Testis (tissue), 3 donors: ENCODE data around the gene EFHB. TPM values are rescaled to one million over a fixed set of nuclear protein-coding genes. Genes with fewer than 3 reads are reported as not detected.
"Not testable (repeated sequence)": the region's sequence is repeated elsewhere in the genome, so short reads cannot be mapped to it uniquely, and the experiment has no call there.

Experiments
- DNase-seq: peaks from one replicate; pipeline ENCODE4 v3.0.0-alpha.2; 2019
- H3K27ac ChIP-seq, 2 donors: fragments of 200-600 bp; sonication (generic); one replicate each; pipeline ENCODE4 v1.5.1; 2019
- H3K27me3 ChIP-seq: fragments of 200-600 bp; sonication (generic); one replicate; pipeline ENCODE4 v1.5.1; 2019
- H3K36me3 ChIP-seq: fragments of 200-600 bp; sonication (generic); one replicate; pipeline ENCODE4 v1.5.1; 2017; ENCODE audit warnings: low read depth; ENCODE audit errors: missing control alignments
- H3K4me1 ChIP-seq: fragments of 200-600 bp; sonication (generic); one replicate; pipeline ENCODE4 v1.5.1; 2019
- H3K4me3 ChIP-seq, 2 donors: fragments of 200-600 bp; sonication (generic); one replicate each; pipeline ENCODE4 v1.5.1; 2017 to 2019
- H3K9me3 ChIP-seq: fragments of 200-600 bp; sonication (generic); one replicate; pipeline ENCODE4 v1.5.1; 2017
- CTCF ChIP-seq, 3 experiments: fragments of 450-650 bp in 2 of 3; fragments of 200-600 bp in 1 of 3; sonication (generic) in 1 of 3; IDR thresholded peaks; one replicate each; pipeline ENCODE4 v1.5.1; 2016 to 2019; ENCODE audit warnings: antibody characterized with exemption in 3 of 3, mild to moderate bottlenecking in 2 of 3, moderate library complexity in 1 of 3
- POLR2A ChIP-seq: fragments of 450-650 bp; IDR thresholded peaks from one replicate; pipeline ENCODE4 v1.6.1; 2017; ENCODE audit warnings: antibody characterized with exemption, mild to moderate bottlenecking, moderate library complexity
- WGBS, 2 donors: methylation state at CpG; one replicate each; pipeline ENCODE4 v1.1.5; 2018; 5-methylcytosine and 5-hydroxymethylcytosine counted together
- intact Hi-C: fragments of 100-400 bp; cut with DNase I; formaldehyde crosslinking; loops from one replicate; pipeline ENCODE4 v1.15.1; 2023; ENCODE audit warnings: low total_unique reads
- polyA plus RNA-seq: library from polyadenylated mRNA; stranded (reverse); fragments of 350-450 nt; fragmentation: Illumina TruSeq; extraction: RNeasy Lipid Tissue Mini Kit (QIAGEN cat#74804); gene quantifications from one replicate; pipeline ENCODE4 v1.2.3, GENCODE V29; 2014; ENCODE audit warnings: low read depth, low replicate concordance; ENCODE audit not compliant: insufficient read depth
- total RNA-seq, 2 donors: library from RNA; depleted of rRNA; stranded (reverse); fragments of >200 nt; gene quantifications; one replicate each; pipeline ENCODE4 v1.2.3, GENCODE V29; 2016

The EFHB gene
- total and polyA plus RNA-seq, 3 donors from 2014 or later = 9.4 to 32.9 (median 22.0) TPM

- H3K4me1 ChIP-seq = no peaks in the 10 kb centered on the region
- DNase-seq = no peak
- H3K9me3 ChIP-seq = no peaks in the 10 kb centered on the region
- no peaks in the 10 kb centered on the region for H3K27me3 ChIP-seq
- no peak overlapping the region for H3K27ac ChIP-seq
- WGBS, 2 donors = 68 to 79% methylated on average over 5 of the region's 5 CpGs
- no peaks in the 10 kb centered on the region for H3K36me3 ChIP-seq
- intact Hi-C loops = no loop called here
- TF ChIP-seq CTCF (IDR thresholded peaks at IDR 0.05) (peak in 2 of 3 experiments; percentile 29 to 49), POLR2A (no peak)
- H3K4me3 ChIP-seq = no peak overlapping the region
Observed at GRCh38 chr3:19885468-19885867, 48.5 kb downstream of the EFHB start.

DNA sequence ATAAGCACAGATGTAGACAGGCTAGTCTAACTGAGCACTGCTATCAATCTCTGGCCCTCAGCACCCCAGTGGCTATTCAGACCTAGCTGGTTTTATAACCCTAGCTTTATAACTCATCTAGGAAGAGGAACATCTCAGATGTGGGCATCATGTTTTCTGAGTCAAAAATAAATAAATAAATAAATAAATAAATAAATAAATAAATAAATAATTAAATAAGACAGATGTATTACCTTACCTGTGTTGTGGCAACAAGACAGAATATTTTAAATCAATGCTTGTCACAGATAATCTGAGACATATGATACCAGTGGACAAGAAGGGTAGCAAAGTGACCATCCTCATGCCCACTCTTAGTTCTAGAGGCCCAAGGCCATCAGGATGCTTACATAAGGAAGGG is 52.2 kb downstream of the EFHB start:
- no peaks in the 10 kb centered on the region for H3K4me1 ChIP-seq
- H3K4me3 ChIP-seq = no peak overlapping the region
- no peak for DNase-seq
- H3K9me3 ChIP-seq = no peaks in the 10 kb centered on the region
- H3K27me3 ChIP-seq = no peaks in the 10 kb centered on the region
- no peak overlapping the region for H3K27ac ChIP-seq
- intact Hi-C loops = no loop called here
- TF ChIP-seq CTCF (IDR thresholded peaks at IDR 0.05) (no peak), POLR2A (no peak)
- H3K36me3 ChIP-seq = no peaks in the 10 kb centered on the region

DNA sequence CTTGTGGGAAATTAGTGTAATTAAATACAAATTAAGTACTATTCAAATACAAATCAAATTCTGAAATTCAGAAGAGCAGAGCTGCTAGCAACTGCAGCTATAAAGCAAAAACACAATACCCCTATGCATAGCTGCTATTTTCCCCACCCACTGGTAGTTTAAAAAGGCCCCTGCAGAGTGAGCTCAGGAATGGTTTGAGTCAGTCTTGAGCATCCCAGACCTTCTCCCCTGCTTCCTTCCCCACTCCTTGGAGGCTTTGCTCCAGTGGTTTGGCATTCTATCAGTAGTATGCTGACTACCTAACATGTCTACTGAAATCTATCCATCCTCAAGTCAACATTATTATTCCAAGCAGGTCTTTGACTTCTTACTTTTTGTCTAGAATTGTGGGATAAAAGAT is 53.0 kb downstream of the EFHB start:
- intact Hi-C loops = no loop called here
- no peak for TF ChIP-seq POLR2A
- TF ChIP-seq CTCF (IDR thresholded peaks at IDR 0.05) = no peak
- no peak overlapping the region for H3K27ac ChIP-seq

DNA sequence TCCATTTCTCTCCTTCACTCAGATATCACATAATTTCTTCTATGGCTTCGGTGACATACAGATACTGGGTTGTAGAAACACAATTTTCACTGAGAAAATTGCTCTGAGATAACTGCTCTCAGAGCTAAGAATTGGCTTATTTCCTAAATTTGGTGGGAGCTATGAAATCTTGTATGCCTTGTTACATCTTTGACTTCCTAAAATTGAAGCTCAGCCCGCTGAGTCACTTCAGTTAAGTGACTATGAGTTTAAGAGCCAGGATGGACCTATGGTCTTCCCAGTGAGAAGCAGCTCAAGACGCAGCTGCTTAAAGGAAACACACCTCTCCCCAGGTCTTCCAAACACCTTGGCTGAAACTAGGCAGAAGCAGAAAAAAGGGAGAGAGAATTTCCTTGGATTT is 56.4 kb downstream of the EFHB start:
- DNase-seq = no peak
- intact Hi-C loops = no loop called here
- H3K9me3 ChIP-seq = no peaks in the 10 kb centered on the region
- no peak overlapping the region for H3K4me3 ChIP-seq
- H3K27me3 ChIP-seq = no peaks in the 10 kb centered on the region
- no peak overlapping the region for H3K27ac ChIP-seq
- H3K36me3 ChIP-seq = no peaks in the 10 kb centered on the region
- WGBS, 2 donors = 87% methylated on average over 3 of the region's 3 CpGs
- TF ChIP-seq CTCF (IDR thresholded peaks at IDR 0.05) (no peak), POLR2A (no peak)
- no peaks in the 10 kb centered on the region for H3K4me1 ChIP-seq

More for the DNA sequence above, 53.0 kb downstream of the EFHB start:
- no peaks in the 10 kb centered on the region for H3K4me1 ChIP-seq
- H3K36me3 ChIP-seq = no peaks in the 10 kb centered on the region
- no peaks in the 10 kb centered on the region for H3K9me3 ChIP-seq
- H3K27me3 ChIP-seq = no peaks in the 10 kb centered on the region
- no peak for DNase-seq
- no peak overlapping the region for H3K4me3 ChIP-seq

DNA sequence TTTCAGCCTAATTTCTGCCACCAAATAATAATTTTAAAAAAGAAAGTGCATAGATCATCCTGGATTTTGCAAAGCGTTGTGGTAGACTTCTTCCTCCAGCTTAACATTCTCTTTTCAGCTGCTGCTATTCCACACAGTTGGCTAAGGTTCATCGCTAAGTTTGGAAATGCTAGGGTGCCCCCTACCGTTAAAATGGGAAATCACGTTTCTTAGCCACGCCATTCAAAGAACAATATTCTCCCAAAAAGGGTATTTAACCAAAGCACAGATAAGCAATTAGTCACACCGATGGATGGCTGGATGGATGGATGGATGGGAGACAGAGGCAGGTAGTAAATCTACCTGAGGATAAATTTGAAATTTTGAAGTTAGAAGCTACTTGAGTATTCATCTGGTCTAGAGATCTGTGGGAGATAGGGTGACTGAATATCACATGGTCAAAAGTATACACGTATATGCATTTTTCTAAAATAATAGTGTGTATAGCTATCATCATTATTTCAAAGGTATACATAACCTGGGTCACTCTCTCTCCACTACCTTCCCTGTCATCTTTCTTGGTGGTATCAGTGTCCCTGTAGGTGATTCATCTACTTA is 67.2 kb downstream of the EFHB start:
- no peaks in the 10 kb centered on the region for H3K4me1 ChIP-seq
- no peaks in the 10 kb centered on the region for H3K9me3 ChIP-seq
- H3K27ac ChIP-seq = no peak overlapping the region
- no peaks in the 10 kb centered on the region for H3K36me3 ChIP-seq
- no peaks in the 10 kb centered on the region for H3K27me3 ChIP-seq
- intact Hi-C loops = no loop called here
- 10 to 15% methylated on average over 7 of the region's 7 CpGs for WGBS, 2 donors
- no peak for TF ChIP-seq POLR2A
- TF ChIP-seq CTCF (IDR thresholded peaks at IDR 0.05) = peak; percentile 42 to 72 (median 70)
- peak; percentile 65 for DNase-seq
- H3K4me3 ChIP-seq = no peak overlapping the region

- H3K27ac ChIP-seq, DNase-seq, intact Hi-C loops, H3K9me3 ChIP-seq, H3K27me3 ChIP-seq, H3K4me3 ChIP-seq, H3K4me1 ChIP-seq, H3K36me3 ChIP-seq: not testable (repeated sequence)
- 67 to 72% methylated on average over 11 to 13 of the region's 13 CpGs for WGBS, 2 donors
Observed at GRCh38 chr3:19855318-19855717, 78.7 kb downstream of the EFHB start.

DNA sequence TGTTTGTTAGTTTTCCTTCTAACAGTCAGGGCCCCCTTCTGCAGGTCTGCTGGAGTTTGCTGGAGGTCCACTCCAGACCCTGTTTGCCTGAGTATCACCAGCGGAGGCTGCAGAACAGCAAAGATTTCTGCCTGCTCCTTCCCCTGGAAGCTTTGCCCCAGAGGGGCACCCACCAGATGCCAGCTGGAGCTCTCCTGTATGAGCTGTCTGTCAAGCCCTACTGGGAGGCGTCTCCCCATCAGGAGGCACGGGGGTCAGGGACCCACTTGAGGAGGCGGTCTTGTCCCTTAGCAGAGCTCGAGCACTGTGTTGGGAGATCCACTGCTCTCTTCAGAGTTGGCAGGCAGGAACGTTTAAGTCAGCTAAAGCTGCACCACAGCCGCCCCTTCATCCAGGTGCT is 87.4 kb downstream of the EFHB start:
- H3K4me1 ChIP-seq, H3K27me3 ChIP-seq, H3K27ac ChIP-seq, H3K4me3 ChIP-seq, H3K9me3 ChIP-seq, H3K36me3 ChIP-seq, intact Hi-C loops, DNase-seq: not testable (repeated sequence)
- WGBS, 2 donors = 76 to 86% methylated on average over 5 to 7 of the region's 7 CpGs
